ENCODE results near the gene ABCD1. TPM values are rescaled to one million over a fixed set of nuclear protein-coding genes. Genes with fewer than 3 reads are reported as not detected.

ABCD1 gene
- polyA plus RNA-seq, 1 donor from 2014 or later: 3.6 TPM

GRCh38 chrX:153781428-153782047 is 56.9 kb downstream of the ABCD1 start:
- H3K9me2 ChIP-seq (ENCODE audit: insufficient read depth, low read length): no peaks in the 10 kb centered on the region
- no peaks in the 10 kb centered on the region for H3K36me3 ChIP-seq (ENCODE audit: insufficient read depth, low read length)
- no peak overlapping the region for H3K27ac ChIP-seq (ENCODE audit: low read length)
- H3K27me3 ChIP-seq (ENCODE audit: insufficient read depth, low read depth, low read length): no peaks in the 10 kb centered on the region
- no peaks in the 10 kb centered on the region for H4K20me1 ChIP-seq (ENCODE audit: insufficient read depth)
- no peak for TF ChIP-seq CTCF (IDR thresholded peaks at IDR 0.05; ENCODE audit: poor library complexity, severe bottlenecking)
- TF ChIP-seq RAD21 (conservative IDR thresholded peaks at IDR 0.05): no peak
- no peak for TF ChIP-seq EP300 (conservative IDR thresholded peaks at IDR 0.05; ENCODE audit: poor library complexity, severe bottlenecking)
- no peak for TF ChIP-seq POLR2AphosphoS5 (IDR thresholded peaks at IDR 0.05)
- no peak for TF ChIP-seq MXI1 (conservative IDR thresholded peaks at IDR 0.05; ENCODE audit: poor library complexity, severe bottlenecking)
- no peak for TF ChIP-seq REST (IDR thresholded peaks at IDR 0.05; ENCODE audit: borderline replicate concordance)
- H3K9ac ChIP-seq (ENCODE audit: low read length): no peak overlapping the region
- H2AFZ ChIP-seq (ENCODE audit: low read depth, low read length): no peak overlapping the region
- no peak overlapping the region for H3K4me2 ChIP-seq (ENCODE audit: low read length)
- no peak overlapping the region for H3K4me3 ChIP-seq (ENCODE audit: low read length)
- H3K79me2 ChIP-seq (replicated peaks; ENCODE audit: insufficient read depth, low read length): no peaks in the 10 kb centered on the region
- H3K9me3 ChIP-seq (ENCODE audit: low read length): no peaks in the 10 kb centered on the region
- H3F3A ChIP-seq (ENCODE audit: insufficient read depth, low read length, poor library complexity, severe bottlenecking): no peaks in the 10 kb centered on the region

GRCh38 chrX:153782313-153782712 is 57.7 kb downstream of the ABCD1 start:
- Histone ChIP-seq H3K9ac (ENCODE audit: low read length) (no peak overlapping the region), H3K4me3 (ENCODE audit: low read length) (no peak overlapping the region), H3F3A (ENCODE audit: insufficient read depth, low read length, poor library complexity, severe bottlenecking) (no peaks in the 10 kb centered on the region), H4K20me1 (ENCODE audit: insufficient read depth) (no peaks in the 10 kb centered on the region), H3K27ac (ENCODE audit: low read length) (no peak overlapping the region), H3K4me2 (ENCODE audit: low read length) (no peak overlapping the region), H3K79me2 (replicated peaks; ENCODE audit: insufficient read depth, low read length) (no peaks in the 10 kb centered on the region), H3K9me2 (ENCODE audit: insufficient read depth, low read length) (no peaks in the 10 kb centered on the region), H3K9me3 (ENCODE audit: low read length) (no peaks in the 10 kb centered on the region), H3K36me3 (ENCODE audit: insufficient read depth, low read length) (no peaks in the 10 kb centered on the region), H3K27me3 (ENCODE audit: insufficient read depth, low read depth, low read length) (no peaks in the 10 kb centered on the region), H2AFZ (ENCODE audit: low read depth, low read length) (no peak overlapping the region)
- TF ChIP-seq SMC3 (conservative IDR thresholded peaks at IDR 0.05; ENCODE audit: poor library complexity) (no peak), REST (IDR thresholded peaks at IDR 0.05; ENCODE audit: borderline replicate concordance) (no peak), POLR2AphosphoS5 (IDR thresholded peaks at IDR 0.05) (no peak), RAD21 (conservative IDR thresholded peaks at IDR 0.05) (no peak), CTCF (IDR thresholded peaks at IDR 0.05; ENCODE audit: poor library complexity, severe bottlenecking) (no peak), EP300 (conservative IDR thresholded peaks at IDR 0.05; ENCODE audit: poor library complexity, severe bottlenecking) (no peak), EZH2 (IDR thresholded peaks at IDR 0.05; ENCODE audit: borderline replicate concordance, insufficient read depth, low read length, poor library complexity, severe bottlenecking) (no peak)

All from neural cell (in vitro differentiated cells).